HEK293 (cell line): ENCODE results near the gene FAM234B.

Experiments
- CTCF ChIA-PET: fragments of 350-600 bp; formaldehyde crosslinking; extraction: SDS; loops from one replicate; lab custom pipeline; 2021; ENCODE audit warnings: antibody characterized with exemption; lab: Yijun Ruan, JAX
- POLR2A ChIA-PET: fragments of 300-600 bp; formaldehyde crosslinking; extraction: SDS; loops from one replicate; lab custom pipeline; 2020; ENCODE audit warnings: antibody characterized with exemption, inconsistent platforms; lab: Yijun Ruan, JAX
- H3K27ac ChIP-seq: fragments of 200-500 bp; sonication (Bioruptor generic); 2 replicates; pipeline ENCODE4 v1.5.1; 2014; ENCODE audit warnings: low read depth, low read length, control low read depth, inconsistent platforms; ENCODE audit errors: extremely low read depth
- H3K36me3 ChIP-seq, 2 experiments: fragments of 200-500 bp in 1 of 2; sonication (Bioruptor generic) in 1 of 2; 1 replicate in 1 of 2; 2 replicates in 1 of 2; pipeline ENCODE4 v1.5.1; 2014 to 2017; ENCODE audit warnings: inconsistent platforms in 2 of 2, low read length in 2 of 2; ENCODE audit not compliant: control insufficient read depth in 2 of 2, insufficient read depth in 1 of 2
- H3K4me1 ChIP-seq: fragments of 200-500 bp; sonication (Bioruptor generic); 2 replicates; pipeline ENCODE4 v1.5.1; 2014; ENCODE audit warnings: mild to moderate bottlenecking, low read length, inconsistent platforms; ENCODE audit not compliant: control insufficient read depth, insufficient read depth
- H3K4me3 ChIP-seq: 2 replicates; pipeline ENCODE4 v1.5.1; 2011; ENCODE audit warnings: low read depth, mild to moderate bottlenecking, control low read depth, low read length, moderate library complexity
- H3K9me3 ChIP-seq: fragments of 200-500 bp; sonication (Bioruptor generic); 2 replicates; pipeline ENCODE4 v1.5.1; 2014; ENCODE audit warnings: low read depth, low read length, inconsistent platforms; ENCODE audit not compliant: control insufficient read depth, insufficient read depth
- ATF2 ChIP-seq: fragments of 450-650 bp; formaldehyde crosslinking; IDR thresholded peaks from 2 replicates; pipeline ENCODE4 v1.5.1; 2016; ENCODE audit warnings: missing biosample characterization, missing genetic modification characterization, low read depth
- KLF9 ChIP-seq: fragments of 450-650 bp; formaldehyde crosslinking; IDR thresholded peaks from 2 replicates; pipeline ENCODE4 v1.5.1; 2016; ENCODE audit warnings: missing biosample characterization, missing genetic modification characterization, low read depth
- SP2 ChIP-seq: fragments of 450-650 bp; formaldehyde crosslinking; IDR thresholded peaks from 2 replicates; pipeline ENCODE4 v1.5.1; 2016; ENCODE audit warnings: missing biosample characterization, missing genetic modification characterization
- ZBTB44 ChIP-seq: fragments of 450-650 bp; IDR thresholded peaks from 2 replicates; pipeline ENCODE4 v1.5.1; 2018; ENCODE audit warnings: missing biosample characterization, mild to moderate bottlenecking, missing genetic modification characterization
- ZFP3 ChIP-seq: fragments of 450-650 bp; formaldehyde crosslinking; IDR thresholded peaks from 2 replicates; pipeline ENCODE4 v1.5.1; 2016; ENCODE audit warnings: low read depth, missing biosample characterization, missing genetic modification characterization
- ZNF140 ChIP-seq: fragments of 450-650 bp; formaldehyde crosslinking; IDR thresholded peaks from 2 replicates; pipeline ENCODE4 v1.5.1; 2016; ENCODE audit warnings: missing biosample characterization, missing genetic modification characterization
- ZNF175 ChIP-seq: fragments of 450-650 bp; formaldehyde crosslinking; IDR thresholded peaks from 2 replicates; pipeline ENCODE4 v1.5.1; 2016; ENCODE audit warnings: missing biosample characterization, missing genetic modification characterization
- ZNF223 ChIP-seq: fragments of 450-650 bp; formaldehyde crosslinking; IDR thresholded peaks from 2 replicates; pipeline ENCODE4 v1.5.1; 2016; ENCODE audit warnings: missing biosample characterization, missing genetic modification characterization
- ZNF280C ChIP-seq: fragments of 450-650 bp; formaldehyde crosslinking; IDR thresholded peaks from 2 replicates; pipeline ENCODE4 v1.5.1; 2016; ENCODE audit warnings: missing biosample characterization, missing genetic modification characterization
- ZNF302 ChIP-seq: fragments of 450-650 bp; formaldehyde crosslinking; IDR thresholded peaks from 2 replicates; pipeline ENCODE4 v1.5.1; 2016; ENCODE audit warnings: missing biosample characterization, missing genetic modification characterization, low read depth
- ZNF366 ChIP-seq: fragments of 450-650 bp; formaldehyde crosslinking; conservative IDR thresholded peaks from 2 replicates; pipeline ENCODE4 v1.5.1; 2016; ENCODE audit warnings: missing biosample characterization, missing genetic modification characterization
- ZNF518A ChIP-seq: fragments of 450-650 bp; formaldehyde crosslinking; conservative IDR thresholded peaks from 2 replicates; pipeline ENCODE4 v1.5.1; 2016; ENCODE audit warnings: low read depth, missing biosample characterization, missing genetic modification characterization
- ZNF560 ChIP-seq: fragments of 450-650 bp; formaldehyde crosslinking; IDR thresholded peaks from 2 replicates; pipeline ENCODE4 v1.5.1; 2017; ENCODE audit warnings: missing biosample characterization, missing genetic modification characterization, borderline replicate concordance
- ZNF571 ChIP-seq: fragments of 450-650 bp; formaldehyde crosslinking; IDR thresholded peaks from 2 replicates; pipeline ENCODE4 v1.5.0; 2017; ENCODE audit warnings: missing biosample characterization, missing genetic modification characterization
- ZNF580 ChIP-seq: fragments of 450-650 bp; formaldehyde crosslinking; IDR thresholded peaks from 2 replicates; pipeline ENCODE4 v1.5.1; 2016; ENCODE audit warnings: missing biosample characterization, missing genetic modification characterization
- ZNF777 ChIP-seq: fragments of 450-650 bp; formaldehyde crosslinking; IDR thresholded peaks from 2 replicates; pipeline ENCODE4 v1.5.1; 2017; ENCODE audit warnings: missing biosample characterization, missing genetic modification characterization, borderline replicate concordance
- ZSCAN30 ChIP-seq: fragments of 450-650 bp; IDR thresholded peaks from 2 replicates; pipeline ENCODE4 v1.5.1; 2018; ENCODE audit warnings: missing biosample characterization, mild to moderate bottlenecking, missing genetic modification characterization, moderate library complexity
- ZSCAN5A ChIP-seq: fragments of 450-650 bp; formaldehyde crosslinking; IDR thresholded peaks from 2 replicates; pipeline ENCODE4 v1.5.1; 2016; ENCODE audit warnings: missing biosample characterization, missing genetic modification characterization

The FAM234B gene

GRCh38 chr12:13030541-13031291 lies 13.5 kb upstream of the FAM234B start:
- H3K36me3 ChIP-seq = no peaks in the 10 kb centered on the region
- H3K27ac ChIP-seq = no peak overlapping the region
- TF ChIP-seq ZNF518A (tag by site-specific recombination) (no peak), KLF9 (tag by site-specific recombination) (no peak), ZNF580 (tag by site-specific recombination) (no peak), ZNF302 (no peak), ZSCAN30 (no peak), ZNF175 (tag by site-specific recombination) (no peak), ZNF140 (no peak), ZBTB44 (tag by site-specific recombination) (no peak), ZNF280C (tag by site-specific recombination) (no peak), ZNF223 (tag by site-specific recombination) (no peak), SP2 (tag by site-specific recombination) (no peak), ATF2 (no peak), ZFP3 (tag by site-specific recombination) (no peak), ZNF571 (tag by site-specific recombination) (no peak), ZNF560 (tag by site-specific recombination) (no peak), ZSCAN5A (tag by site-specific recombination) (no peak), ZNF366 (tag by site-specific recombination) (no peak), ZNF777 (tag by site-specific recombination) (no peak)
- TF ChIP-seq, all 188 proteins: peak for 0
- ChIA-PET CTCF (interaction anchor here (0.6 kb wide), 1 partner anchor 420 kb away, joined by 3 read pairs; no protein-coding TSS in a partner anchor), POLR2A (no interaction called here)
- Histone ChIP-seq H3K4me3 (no peak overlapping the region), H3K4me1 (no peaks in the 10 kb centered on the region), H3K9me3 (no peaks in the 10 kb centered on the region)
